22Rv1 (cell line): ENCODE results near the gene SLC19A2.

Experiments used
- CTCF ChIP-seq: fragments of 450-650 bp; IDR thresholded peaks from 2 replicates; pipeline ENCODE4 v1.5.1; 2017; ENCODE audit warnings: mild to moderate bottlenecking
- ZFX ChIP-seq: fragments of 450-650 bp; IDR thresholded peaks from 2 replicates; pipeline ENCODE4 v1.6.1; 2017; ENCODE audit warnings: antibody characterized with exemption, borderline replicate concordance

GRCh38 chr1:169487133-169487532 is 1.4 kb upstream of the SLC19A2 start:
- no peak for TF ChIP-seq CTCF
- no peak for TF ChIP-seq ZFX
